A172 (cell line): Measurements from ENCODE around the gene TIMM21. TPM values are rescaled to one million over a fixed set of nuclear protein-coding genes. Genes with fewer than 3 reads are reported as not detected.
A peak's percentile ranks its signal among the peaks of the same experiment; 100 is the strongest.

Source experiments
- DNase-seq: peaks from one replicate; pipeline ENCODE4 v3.0.0-alpha.2; 2015; ENCODE audit warnings: low spot score
- total RNA-seq: library from RNA; depleted of rRNA; stranded (reverse); fragments of >200 nt; shearing (Covaris generic); gene quantifications from 2 replicates; pipeline ENCODE4 v1.2.3, GENCODE V29; 2014; rRNA removed

TIMM21 gene
- total RNA-seq, result 39.6 and 39.7 TPM in 2 replicates

DNA sequence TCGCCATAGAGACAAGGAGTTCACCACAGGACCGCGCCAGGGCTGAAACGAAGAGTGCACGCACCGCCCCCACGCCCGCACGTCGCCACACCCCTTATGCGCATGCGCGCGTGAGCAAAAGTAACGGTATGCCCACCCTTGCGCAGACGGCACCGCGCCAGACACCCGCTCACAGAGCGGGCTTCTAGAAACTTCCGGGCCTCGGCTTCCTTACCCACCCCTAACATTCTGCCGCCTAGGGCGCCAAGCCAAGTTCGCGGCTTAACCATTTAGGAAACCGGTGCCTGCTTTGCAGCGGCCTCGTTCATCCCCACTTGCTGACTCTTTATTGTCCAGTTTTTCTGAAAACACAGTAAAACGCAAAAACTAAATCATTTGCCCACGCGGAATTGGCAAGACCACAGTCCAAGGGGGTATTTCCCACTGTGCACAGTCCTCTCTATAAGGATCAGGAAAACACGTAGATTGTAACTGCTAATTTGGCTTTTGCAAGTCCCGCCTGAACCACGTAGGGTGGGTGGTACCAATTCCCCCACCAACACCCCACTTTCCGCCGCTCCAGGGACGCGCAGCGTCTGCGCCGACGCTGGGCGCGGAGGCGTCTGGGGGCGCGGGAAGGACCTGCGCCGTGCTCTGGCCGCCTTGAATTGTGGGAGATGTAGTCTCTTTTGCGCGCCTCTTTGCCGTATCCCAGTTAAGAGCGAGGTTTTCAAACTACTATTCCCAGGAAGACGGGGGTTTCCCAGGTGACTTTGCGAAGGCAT lies at the start of gene TIMM21, which contains the start of gene FBXO15:
TSS of gene TIMM21 (plus strand) at position 745 of the 764 bp plus-strand sequence. CDS start 286 bp downstream, outside the sequence.
TSS of gene FBXO15 (minus strand) at position 56 of the 764 bp plus-strand sequence. CDS start at position 7, 49 bp downstream.
- DNase-seq, result peak; percentile 86

GRCh38 chr18:74108460-74108859 lies 39.9 kb upstream of the TIMM21 start:
- DNase-seq, result no peak

- no peak for DNase-seq
Observed at GRCh38 chr18:74110149-74110548, 38.2 kb upstream of the TIMM21 start.

DNA sequence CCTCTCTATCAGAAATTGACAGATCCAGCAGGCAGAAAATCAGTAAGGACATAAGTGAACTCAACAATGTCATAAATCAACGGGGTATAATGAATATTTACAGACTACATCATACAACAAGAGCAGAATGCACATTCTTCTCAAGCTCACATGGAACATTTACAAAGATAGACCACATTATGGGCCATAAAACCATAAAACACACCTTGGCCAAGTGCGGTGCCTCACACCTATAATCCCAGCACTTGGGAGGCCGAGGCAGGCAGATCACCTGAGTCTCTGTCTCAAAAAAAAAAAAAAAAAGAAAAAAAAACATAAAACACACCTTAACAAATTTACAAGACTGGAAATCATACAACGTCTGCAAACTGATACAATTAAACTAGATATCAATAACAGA lies 37.3 kb upstream of the TIMM21 start:
- DNase-seq, result no peak

GRCh38 chr18:74113711-74114110 lies 34.6 kb upstream of the TIMM21 start:
- DNase-seq, result no peak

DNA sequence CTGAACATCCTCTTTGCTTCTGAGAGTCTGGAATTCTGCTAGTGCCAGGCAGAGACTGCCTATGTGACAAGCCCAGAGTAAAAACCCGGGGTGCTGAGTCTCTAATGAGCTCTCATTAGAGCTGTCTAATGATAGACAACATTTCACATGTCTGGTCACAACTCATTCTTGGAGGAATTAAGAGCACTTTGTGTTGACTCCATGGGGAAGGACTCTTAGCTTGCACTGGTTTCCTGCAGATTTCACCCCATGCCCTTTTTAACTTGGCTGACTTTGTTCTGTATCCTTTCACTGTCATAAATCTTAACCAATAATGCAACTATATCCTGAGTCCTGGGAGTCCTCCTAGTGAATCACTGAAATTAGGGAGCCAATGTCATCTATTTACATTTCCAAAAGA lies 34.2 kb upstream of the TIMM21 start:
- no peak for DNase-seq

DNA sequence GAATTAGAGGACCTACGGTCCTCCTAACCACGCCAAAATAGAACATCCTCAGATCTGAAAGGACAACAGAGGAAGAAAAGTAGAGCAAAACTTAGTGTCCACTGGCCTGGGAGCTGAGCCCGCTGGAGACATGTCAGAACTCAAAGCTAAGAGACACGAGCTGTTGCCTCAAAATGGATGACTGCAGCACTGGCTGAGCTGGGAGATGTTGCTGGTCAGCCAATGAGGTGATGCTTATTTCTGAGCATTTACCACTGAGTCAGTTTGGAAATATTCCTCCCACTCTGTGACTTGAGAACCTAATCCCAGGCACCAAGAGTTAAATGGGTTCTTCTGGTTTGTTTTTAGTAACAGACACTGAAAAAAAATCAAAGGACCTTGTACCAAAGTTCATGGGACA lies 33.3 kb upstream of the TIMM21 start:
- no peak for DNase-seq

DNA sequence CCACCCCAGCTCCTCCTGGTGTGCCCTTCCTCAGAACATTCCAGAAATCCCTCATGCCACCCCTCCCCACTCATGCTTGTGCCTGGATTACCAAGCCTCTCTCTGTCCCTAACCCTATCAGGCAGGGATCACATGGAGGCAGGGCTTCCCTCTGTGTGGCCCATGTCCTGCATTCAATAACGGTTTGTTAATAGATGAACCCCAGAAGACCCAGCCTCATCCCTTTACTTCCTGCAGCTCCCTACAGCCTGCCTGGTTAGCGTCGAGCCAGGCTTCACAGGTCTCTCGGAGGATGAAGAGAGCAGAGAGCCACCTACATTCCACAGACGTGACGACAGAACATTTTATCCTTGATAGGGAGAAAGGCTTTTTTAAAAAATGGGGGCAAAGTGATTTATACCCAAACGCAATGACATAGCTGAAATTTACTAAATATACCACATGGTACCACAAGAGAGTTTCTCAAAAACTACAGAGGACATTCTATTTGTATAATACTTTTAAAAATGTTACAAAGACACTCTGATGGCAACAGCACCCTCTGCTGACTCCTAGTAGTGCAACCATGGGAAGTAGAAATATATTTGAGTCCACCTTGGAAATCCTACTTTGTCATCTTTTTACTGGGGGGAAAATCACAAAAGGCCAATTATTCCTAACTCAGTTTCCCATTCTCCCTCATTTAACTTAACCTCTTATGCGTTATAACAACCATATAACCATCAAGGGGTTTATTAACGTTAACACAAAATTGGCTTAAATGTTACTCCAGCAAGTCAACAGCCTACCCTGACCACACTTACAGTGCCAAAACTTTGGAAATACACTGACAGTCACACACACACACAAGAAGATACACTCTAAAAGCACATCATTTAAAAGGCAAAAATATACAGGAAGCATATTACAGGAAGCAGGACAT lies 31.4 kb upstream of the TIMM21 start:
- DNase-seq, result peak; percentile 7

GRCh38 chr18:74123200-74123599 lies 25.1 kb upstream of the TIMM21 start:
- DNase-seq, result no peak

DNA sequence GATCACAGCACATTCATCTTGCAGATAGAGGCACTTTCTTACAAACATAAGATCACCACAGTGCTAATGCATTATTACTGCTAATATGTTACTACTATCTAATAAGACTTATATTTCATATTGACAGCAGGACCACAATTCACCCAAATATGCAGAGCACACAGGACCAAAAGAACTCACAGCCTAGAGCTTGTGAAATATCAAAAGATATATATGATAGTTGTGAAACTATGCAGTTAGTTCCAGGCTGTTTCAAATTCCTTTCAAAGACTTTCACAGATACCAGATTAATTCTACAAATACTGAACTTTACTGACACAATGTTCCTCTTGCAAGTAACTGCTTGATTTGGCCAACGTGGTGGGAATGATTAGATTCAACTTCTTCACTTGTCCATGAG lies 23.7 kb upstream of the TIMM21 start:
- DNase-seq, result no peak

DNA sequence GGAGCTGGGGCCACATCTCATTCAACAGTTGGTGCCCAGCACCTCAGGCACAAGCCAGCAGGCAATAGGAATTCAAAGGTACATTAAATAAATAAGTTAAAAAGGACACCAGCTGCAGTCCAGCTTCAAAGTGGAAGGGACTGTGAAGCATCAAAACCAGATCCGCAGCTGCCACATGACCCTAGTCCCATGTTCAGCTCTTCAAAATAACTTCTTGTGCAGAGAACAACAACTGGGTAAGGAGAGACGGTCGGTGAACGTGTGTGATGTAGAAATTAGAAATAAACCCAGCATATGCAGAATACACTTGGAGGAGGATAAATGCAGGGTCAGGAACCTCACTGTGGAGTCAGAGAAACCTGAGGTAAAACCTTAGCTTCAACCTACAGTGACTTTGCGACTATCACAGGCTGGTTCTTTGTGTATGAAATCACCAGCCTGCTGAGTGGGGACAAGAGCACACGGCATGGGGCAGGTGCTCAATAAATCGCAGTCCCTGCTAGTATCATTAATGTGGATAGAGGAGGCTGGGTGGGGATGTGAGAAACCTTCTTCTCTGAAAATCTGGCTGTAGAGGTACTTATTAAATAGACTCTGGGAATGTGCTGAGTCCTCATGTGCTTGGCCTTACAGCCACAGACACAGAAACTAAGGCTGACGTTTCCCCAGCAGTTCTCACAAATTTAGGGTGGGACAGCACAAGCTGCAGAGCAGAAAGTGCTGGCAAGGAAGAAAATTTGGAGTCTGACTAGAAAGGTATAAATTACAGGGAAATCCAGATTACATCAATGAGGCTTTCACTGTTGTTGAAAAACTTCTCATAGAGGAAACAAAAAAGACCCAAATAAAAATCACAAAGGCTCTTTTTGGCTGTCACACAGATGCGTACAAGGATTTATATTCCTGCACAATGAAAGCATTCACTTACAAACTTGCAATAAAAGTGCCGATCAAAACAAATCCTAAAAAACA lies 21.4 kb upstream of the TIMM21 start:
- DNase-seq, result no peak

DNA sequence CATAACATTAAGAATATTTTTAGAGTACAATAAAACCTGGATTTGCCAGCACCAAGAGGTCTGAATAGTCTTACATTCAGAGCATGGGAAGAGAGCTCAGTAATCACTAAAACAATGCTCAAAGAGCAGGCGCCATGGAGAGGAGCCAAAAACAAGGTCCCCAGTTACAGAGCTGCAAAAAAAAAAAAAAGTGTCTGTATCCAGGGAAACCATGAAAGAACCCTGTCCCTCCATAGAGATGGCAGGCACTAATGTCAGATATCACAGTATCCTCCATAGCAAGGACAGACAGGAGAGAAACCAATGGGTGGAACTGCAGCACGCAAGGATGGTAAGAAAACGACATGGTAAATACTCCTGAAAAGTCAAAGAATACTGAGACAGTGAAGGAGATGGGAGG lies 20.2 kb upstream of the TIMM21 start:
- no peak for DNase-seq

DNA sequence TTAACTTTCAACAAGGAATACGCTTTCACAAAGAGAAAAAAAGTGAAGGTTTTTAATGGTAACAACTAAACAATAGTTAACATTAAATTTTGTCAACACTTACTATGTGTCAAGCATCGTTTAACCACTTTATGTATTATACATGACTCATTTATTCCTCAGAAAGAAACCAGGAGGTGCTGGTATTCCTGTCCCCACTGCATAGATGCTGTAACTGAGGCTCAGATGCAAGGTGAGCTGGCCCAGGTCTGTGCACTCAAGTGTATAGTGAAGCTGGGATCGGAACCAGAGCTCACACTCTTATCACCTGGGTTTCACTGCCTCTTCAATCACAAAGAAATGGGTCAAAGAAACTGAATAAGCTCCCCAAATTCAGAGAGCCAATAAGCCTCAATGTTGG lies 17.2 kb upstream of the TIMM21 start:
- DNase-seq, result no peak

DNA sequence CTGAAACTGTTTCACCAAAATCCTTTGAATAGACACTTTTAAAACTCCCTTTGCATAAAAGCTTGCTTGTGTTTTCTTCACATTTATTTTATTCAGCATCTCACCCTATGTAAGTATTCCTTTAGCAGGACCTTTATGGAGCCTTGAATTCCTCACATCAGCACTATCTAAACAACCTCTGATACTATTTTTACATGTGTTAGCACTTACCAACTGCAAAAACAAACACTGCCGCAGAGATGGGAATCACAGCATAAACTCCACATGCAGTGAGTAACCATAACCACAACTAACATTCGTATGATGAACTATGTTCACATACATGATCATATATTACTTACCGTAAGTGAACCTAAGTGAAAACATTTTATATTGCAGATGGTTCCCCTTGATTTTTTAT lies 16.1 kb upstream of the TIMM21 start:
- DNase-seq, result no peak

DNA sequence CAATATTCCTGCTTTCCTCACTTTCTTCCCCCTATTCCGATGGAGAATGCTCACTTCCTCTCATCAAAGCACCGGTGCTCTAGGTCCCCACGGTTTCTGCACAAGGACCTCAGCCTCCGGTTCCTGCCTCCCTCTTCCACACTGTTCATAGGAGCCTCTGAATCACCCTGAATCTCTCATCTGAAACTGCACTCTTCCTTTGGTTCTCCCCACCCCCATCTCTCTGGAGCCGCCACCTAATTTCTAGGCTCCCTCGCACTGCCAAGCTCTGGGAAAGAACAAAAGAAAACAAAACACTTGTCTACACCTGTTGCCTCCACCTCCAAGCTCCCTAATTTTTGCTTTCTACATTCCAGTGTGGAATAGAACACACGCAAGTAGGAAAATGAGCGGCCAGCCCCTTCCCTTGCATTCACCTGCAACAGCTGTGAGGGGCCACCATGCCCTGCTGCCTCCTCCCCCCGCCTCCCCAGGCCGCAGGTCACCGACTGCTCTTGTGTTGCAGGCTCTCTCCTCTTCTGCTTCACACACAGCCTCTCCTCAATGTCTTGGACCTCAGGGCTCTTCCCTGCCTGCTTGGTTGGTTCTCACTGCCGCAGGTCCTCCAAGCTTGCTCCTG lies 10.3 kb upstream of the TIMM21 start:
- DNase-seq, result no peak

GRCh38 chr18:74139411-74139810 lies 8.9 kb upstream of the TIMM21 start:
- no peak for DNase-seq

GRCh38 chr18:74139888-74140287 lies 8.4 kb upstream of the TIMM21 start:
- DNase-seq, result peak; percentile 40

- no peak for DNase-seq
Observed at GRCh38 chr18:74140582-74140981, 7.7 kb upstream of the TIMM21 start.

DNA sequence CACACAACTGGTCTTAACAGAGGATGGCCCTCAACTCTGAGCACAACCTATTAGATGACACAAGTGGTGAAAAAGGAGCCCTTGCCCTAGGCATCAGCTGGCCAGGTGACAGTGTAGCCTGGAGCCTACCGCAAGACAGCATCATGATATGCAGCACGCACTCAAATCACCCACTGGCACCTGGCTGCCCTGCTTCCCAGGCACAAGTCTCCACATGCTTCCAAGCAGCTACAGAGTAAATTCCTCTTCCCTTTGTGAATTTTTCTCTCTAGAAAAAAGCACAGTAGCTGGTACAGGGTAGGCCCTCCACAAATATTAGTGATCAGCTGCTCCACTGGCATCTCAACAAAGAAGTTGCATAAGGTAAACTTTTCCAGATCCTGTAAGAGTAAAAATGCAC lies 6.7 kb upstream of the TIMM21 start:
- no peak for DNase-seq

GRCh38 chr18:74142252-74142651 lies 6.1 kb upstream of the TIMM21 start:
- DNase-seq, result no peak

- peak; percentile 1 for DNase-seq
Observed at GRCh38 chr18:74146756-74147155, 1.6 kb upstream of the TIMM21 start.
